ENCODE results near the gene URM1.

DNA sequence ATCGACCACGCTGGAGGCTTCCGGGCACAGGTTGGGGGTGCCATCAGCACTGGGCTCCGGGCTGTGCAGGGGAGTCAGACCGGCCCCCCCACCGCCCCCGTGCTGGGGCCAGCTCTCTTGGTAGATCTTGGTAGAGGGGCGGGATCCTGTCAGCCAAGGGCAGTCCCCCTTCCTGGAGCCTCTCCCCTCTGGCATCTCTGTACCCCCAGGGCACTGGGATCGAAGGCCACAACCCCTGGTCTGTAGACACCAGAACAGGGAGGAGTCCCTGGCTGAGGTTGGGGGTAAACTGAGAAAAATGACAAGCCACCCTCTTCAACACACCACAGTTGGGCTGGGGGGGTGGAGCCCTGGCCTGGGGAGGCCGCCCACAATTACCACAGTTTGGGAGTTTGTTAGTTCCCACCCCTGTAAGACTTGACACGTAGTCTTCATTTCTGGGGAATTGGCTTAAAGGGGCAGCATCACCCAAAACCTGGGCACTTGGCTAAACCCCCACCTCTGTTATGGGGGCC lies 50.4 kb downstream of the URM1 start:
- TF ChIP-seq POLR2A (IDR thresholded peaks at IDR 0.05) (no peak), CTCF (IDR thresholded peaks at IDR 0.05) (no peak)
